GM19395 (cell line): Measurements from ENCODE around the gene TOMT.

Source experiments
- ATAC-seq: cut with Tn5 transposase; IDR thresholded peaks from one replicate; pipeline ENCODE4 v1.9.1; 2021; ENCODE audit warnings: mild to moderate bottlenecking, moderate library complexity; ENCODE audit not compliant: unreplicated experiment

The TOMT gene

GRCh38 chr11:72105888-72106287, at the start of gene TOMT:
Gene TOMT (plus strand): TSS chr11:72105924. CDS start chr11:72105952, 28 bp downstream.
- no peak for ATAC-seq

- no peak for ATAC-seq
Observed at GRCh38 chr11:72058416-72059034, 47.2 kb upstream of the TOMT start.

- ATAC-seq = no peak
Observed at GRCh38 chr11:72061739-72062396, 43.9 kb upstream of the TOMT start.

- ATAC-seq = no peak
Observed at GRCh38 chr11:72066855-72067254, 38.9 kb upstream of the TOMT start.

GRCh38 chr11:72067266-72067665, 38.5 kb upstream of the TOMT start:
- no peak for ATAC-seq

GRCh38 chr11:72067676-72068075, 38.0 kb upstream of the TOMT start:
- no peak for ATAC-seq

- ATAC-seq = no peak
Observed at GRCh38 chr11:72069200-72069599, 36.5 kb upstream of the TOMT start.

- ATAC-seq = peak; percentile 54
Observed at GRCh38 chr11:72069787-72070251, 35.9 kb upstream of the TOMT start.

- ATAC-seq = no peak
Observed at GRCh38 chr11:72070491-72070890, 35.2 kb upstream of the TOMT start.

- ATAC-seq = no peak
Observed at GRCh38 chr11:72072348-72072747, 33.4 kb upstream of the TOMT start.

- ATAC-seq = no peak
Observed at GRCh38 chr11:72075109-72075508, 30.6 kb upstream of the TOMT start.

GRCh38 chr11:72075756-72076155, 30.0 kb upstream of the TOMT start:
- no peak for ATAC-seq

- ATAC-seq = no peak
Observed at GRCh38 chr11:72078477-72078876, 27.2 kb upstream of the TOMT start.

GRCh38 chr11:72079819-72080325, 25.9 kb upstream of the TOMT start:
- ATAC-seq = peak; percentile 32

GRCh38 chr11:72080326-72081183, 25.2 kb upstream of the TOMT start, which contains the start of the genes LRRC51 and NUMA1:
Gene LRRC51 (plus strand): TSS chr11:72080850. CDS start chr11:72089084, 8,234 bp downstream.
Gene NUMA1 (minus strand): TSS chr11:72080542. CDS start chr11:72035943, 44,599 bp downstream.
- ATAC-seq = peak; percentile 96

GRCh38 chr11:72081184-72081644, 24.5 kb upstream of the TOMT start:
- ATAC-seq = no peak

- ATAC-seq = no peak
Observed at GRCh38 chr11:72081821-72082453, 23.8 kb upstream of the TOMT start.

GRCh38 chr11:72083414-72083813, 22.3 kb upstream of the TOMT start:
- ATAC-seq = no peak

- no peak for ATAC-seq
Observed at GRCh38 chr11:72084076-72084475, 21.6 kb upstream of the TOMT start.

GRCh38 chr11:72084965-72085364, 20.8 kb upstream of the TOMT start:
- ATAC-seq = no peak
